Omental fat pad (tissue), 4 donors: Measurements from ENCODE around the gene ZNF610. TPM values are rescaled to one million over a fixed set of nuclear protein-coding genes. Genes with fewer than 3 reads are reported as not detected.
A peak's percentile ranks its signal among the peaks of the same experiment; 100 is the strongest.

Source experiments
- ATAC-seq: fragments of 150-250 bp; one replicate; pipeline ENCODE4 v1.9.1; 2016; ENCODE audit warnings: mild to moderate bottlenecking, moderate library complexity; ENCODE audit not compliant: low FRiP score
- DNase-seq: peaks from one replicate; pipeline ENCODE4 v3.0.0-alpha.2; 2019; ENCODE audit warnings: low spot score
- small RNA-seq: library from RNA; depleted of rRNA; stranded (forward); fragments of <200 nt; gene quantifications from one replicate; pipeline ENCODE3, GENCODE V24; 2016
- total RNA-seq, 4 donors: library from RNA; depleted of rRNA; stranded (reverse); fragments of >200 nt; gene quantifications; one replicate each; pipeline ENCODE4 v1.1.0, GENCODE V29; 2016
- TF ChIP-seq, protein P1 (sequence below), 3 donors: fragments of 450-650 bp; IDR thresholded peaks; one replicate each; pipeline ENCODE4 v1.5.1; 2016 to 2017; ENCODE audit warnings: antibody characterized with exemption in 3 of 3, mild to moderate bottlenecking in 3 of 3, moderate library complexity in 2 of 3

The ZNF610 gene
- total RNA-seq, 4 donors from 2014 or later = 0.48 to 3.5 (median 1.4) TPM

DNA sequence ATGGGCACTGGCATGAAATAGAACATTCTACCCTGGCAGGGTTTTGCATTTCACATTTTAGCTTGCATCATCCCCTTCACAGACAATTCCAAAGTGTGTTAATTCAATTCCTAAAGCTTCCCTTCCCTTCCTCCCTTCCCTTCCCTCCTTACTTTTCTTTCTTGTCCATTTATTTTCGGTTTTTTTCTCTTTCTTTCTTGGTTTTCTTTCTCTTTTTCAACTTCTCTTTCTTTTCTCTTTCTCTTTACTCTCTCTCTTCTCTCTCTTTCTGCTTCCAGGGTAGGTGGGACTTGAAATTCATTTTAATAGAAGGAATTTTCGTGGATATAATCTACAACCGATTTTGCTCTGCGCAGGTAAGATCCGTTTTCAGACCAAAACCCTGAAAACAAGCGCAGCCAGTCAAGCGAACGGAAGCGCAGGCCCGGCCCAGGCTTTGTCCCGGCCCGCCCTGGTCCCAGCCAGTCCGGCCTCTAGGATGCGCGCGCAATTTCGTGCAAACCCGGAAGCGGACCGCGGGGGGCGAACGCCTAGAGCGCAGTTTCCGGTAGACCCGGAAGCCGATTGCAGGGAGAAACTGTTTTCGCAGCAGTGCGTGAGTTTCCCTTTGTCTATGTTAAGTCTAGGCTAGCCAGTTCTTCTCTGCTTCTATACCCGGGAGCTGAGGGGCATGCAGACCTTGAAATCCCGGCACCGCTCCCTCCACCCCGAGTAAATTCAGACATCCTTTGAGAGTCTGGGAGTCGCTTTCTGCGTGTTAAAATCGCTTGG lies 61.5 kb downstream of the ZNF610 start, which contains the start of gene ZNF528:
TSS of gene ZNF528 (plus strand) at position 540 of the 771 bp plus-strand sequence. CDS start 4,165 bp downstream, outside the sequence.
- TF ChIP-seq, protein P1, sequence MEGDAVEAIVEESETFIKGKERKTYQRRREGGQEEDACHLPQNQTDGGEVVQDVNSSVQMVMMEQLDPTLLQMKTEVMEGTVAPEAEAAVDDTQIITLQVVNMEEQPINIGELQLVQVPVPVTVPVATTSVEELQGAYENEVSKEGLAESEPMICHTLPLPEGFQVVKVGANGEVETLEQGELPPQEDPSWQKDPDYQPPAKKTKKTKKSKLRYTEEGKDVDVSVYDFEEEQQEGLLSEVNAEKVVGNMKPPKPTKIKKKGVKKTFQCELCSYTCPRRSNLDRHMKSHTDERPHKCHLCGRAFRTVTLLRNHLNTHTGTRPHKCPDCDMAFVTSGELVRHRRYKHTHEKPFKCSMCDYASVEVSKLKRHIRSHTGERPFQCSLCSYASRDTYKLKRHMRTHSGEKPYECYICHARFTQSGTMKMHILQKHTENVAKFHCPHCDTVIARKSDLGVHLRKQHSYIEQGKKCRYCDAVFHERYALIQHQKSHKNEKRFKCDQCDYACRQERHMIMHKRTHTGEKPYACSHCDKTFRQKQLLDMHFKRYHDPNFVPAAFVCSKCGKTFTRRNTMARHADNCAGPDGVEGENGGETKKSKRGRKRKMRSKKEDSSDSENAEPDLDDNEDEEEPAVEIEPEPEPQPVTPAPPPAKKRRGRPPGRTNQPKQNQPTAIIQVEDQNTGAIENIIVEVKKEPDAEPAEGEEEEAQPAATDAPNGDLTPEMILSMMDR (IDR thresholded peaks at IDR 0.05) = no peak
- DNase-seq = peak; percentile 99
- peak; percentile 90 for ATAC-seq

DNA sequence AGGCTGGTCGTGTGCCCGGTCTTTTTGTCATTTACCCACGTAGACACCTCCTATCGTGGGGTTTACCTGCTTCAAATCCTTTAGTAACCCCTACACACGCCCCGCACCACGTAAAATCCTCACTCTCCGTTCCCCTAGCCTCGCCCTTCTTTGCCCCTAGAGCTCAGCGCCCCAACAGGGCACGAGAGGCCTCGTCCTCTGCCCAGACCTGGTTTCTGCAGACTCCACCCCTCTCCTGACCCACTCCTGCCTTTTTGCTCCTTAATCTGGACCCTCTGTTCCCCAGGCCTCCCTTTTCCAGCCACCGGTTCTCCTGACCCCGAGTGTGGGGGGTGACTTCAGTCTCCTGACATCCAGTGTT lies 62.0 kb downstream of the ZNF610 start:
- DNase-seq (no peak), ATAC-seq (peak; percentile 36)
- TF ChIP-seq, protein P1 (IDR thresholded peaks at IDR 0.05) = no peak

DNA sequence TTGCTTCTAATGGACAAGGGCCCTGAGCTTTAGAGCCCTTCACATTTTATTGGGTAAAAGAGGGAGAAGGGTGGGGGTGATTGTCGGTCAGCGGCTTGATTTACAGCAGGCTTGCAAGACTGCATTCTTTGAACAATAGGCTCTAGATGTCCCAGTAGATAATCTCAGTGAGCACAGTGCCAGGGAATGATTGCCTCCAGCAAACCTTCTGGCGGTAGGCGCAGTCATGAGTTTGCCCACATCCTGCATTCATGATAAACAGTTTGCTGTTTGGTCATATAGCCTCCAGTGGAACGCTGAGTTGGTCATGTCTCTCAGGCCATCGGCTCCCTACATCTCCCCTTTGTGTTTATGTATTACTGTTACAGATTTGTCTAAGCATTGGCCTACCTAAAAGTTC lies 74.2 kb downstream of the ZNF610 start:
- no peak for DNase-seq
- TF ChIP-seq, protein P1 (IDR thresholded peaks at IDR 0.05) = no peak
- ATAC-seq = no peak

DNA sequence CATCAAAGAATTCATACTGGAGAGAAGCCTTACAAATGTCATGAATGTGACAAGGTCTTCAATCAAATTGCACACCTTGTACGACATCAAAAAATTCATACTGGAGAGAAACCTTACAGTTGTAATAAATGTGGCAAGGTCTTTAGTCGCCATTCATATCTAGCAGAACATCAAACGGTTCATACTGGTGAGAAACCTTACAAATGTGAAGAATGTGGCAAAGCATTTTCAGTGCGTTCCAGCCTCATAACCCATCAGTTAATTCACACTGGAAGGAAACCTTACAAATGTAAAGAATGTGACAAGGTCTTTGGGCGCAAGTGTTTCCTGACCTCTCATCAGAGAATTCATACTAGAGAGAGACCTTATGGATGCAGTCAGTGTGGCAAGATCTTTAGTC lies 79.7 kb downstream of the ZNF610 start:
- TF ChIP-seq, protein P1 (IDR thresholded peaks at IDR 0.05) = no peak
- ATAC-seq (no peak), DNase-seq (no peak)

Small RNAs within 50 kb of the gene (small RNA-seq; reads per million reads assigned to genes)
- not detected for gene AC010332.1

Other genes starting within 250 kb of the ZNF610 start
- 10 to 100 TPM; 11.2 to 32.9 (median 21.8) TPM for gene ZNF841, start 240.5 kb upstream of the ZNF610 start, total RNA-seq
- 1 to 10 TPM; 3.0 to 7.1 (median 6.1) TPM for gene ZNF616, start 196.3 kb upstream of the ZNF610 start, total RNA-seq
- gene ZNF836, start 164.6 kb upstream of the ZNF610 start, total RNA-seq = 10 to 100 TPM in 1 of 4 donors, 1 to 10 TPM in 3; 5.8 to 15.1 (median 7.3) TPM
- 100 to 1,000 TPM; 141 to 162 (median 156) TPM for gene PPP2R1A, start 146.2 kb upstream of the ZNF610 start, total RNA-seq
- gene ZNF766, start 66.7 kb upstream of the ZNF610 start, total RNA-seq = 10 to 100 TPM in 1 of 4 donors, 1 to 10 TPM in 3; 5.7 to 21.8 (median 8.3) TPM
- 10 to 100 TPM in 1 of 4 donors, 1 to 10 TPM in 3; 4.9 to 12.9 (median 7.4) TPM for gene ZNF480, start 39.1 kb upstream of the ZNF610 start, total RNA-seq
- 10 to 100 TPM; 13.6 to 26.8 (median 16.1) TPM for gene ZNF880, start 33.7 kb downstream of the ZNF610 start, total RNA-seq
- gene ZNF528, start 61.6 kb downstream of the ZNF610 start, total RNA-seq = 10 to 100 TPM in 3 of 4 donors, 1 to 10 TPM in 1; 8.0 to 29.2 (median 11.9) TPM
- under 1 TPM in 1 of 4 donors, not detected in 3; 0.28 TPM for gene ZNF534, start 92.9 kb downstream of the ZNF610 start, total RNA-seq
- gene ZNF578, start 117.3 kb downstream of the ZNF610 start, total RNA-seq = 1 to 10 TPM in 2 of 4 donors, under 1 TPM in 2; 0.65 to 2.9 (median 1.5) TPM
- 10 to 100 TPM; 15.1 to 47.6 (median 17.6) TPM for gene ZNF808, start 191.4 kb downstream of the ZNF610 start, total RNA-seq
- gene ZNF701, start 234.0 kb downstream of the ZNF610 start, total RNA-seq = 10 to 100 TPM in 3 of 4 donors, 1 to 10 TPM in 1; 8.6 to 24.6 (median 10.2) TPM